ENCODE measurements around the gene CHMP1B.
A peak's percentile ranks its signal among the peaks of the same experiment; 100 is the strongest.
"Not testable (repeated sequence)": the region's sequence is repeated elsewhere in the genome, so short reads cannot be mapped to it uniquely, and the experiment has no call there.

CHMP1B gene

DNA sequence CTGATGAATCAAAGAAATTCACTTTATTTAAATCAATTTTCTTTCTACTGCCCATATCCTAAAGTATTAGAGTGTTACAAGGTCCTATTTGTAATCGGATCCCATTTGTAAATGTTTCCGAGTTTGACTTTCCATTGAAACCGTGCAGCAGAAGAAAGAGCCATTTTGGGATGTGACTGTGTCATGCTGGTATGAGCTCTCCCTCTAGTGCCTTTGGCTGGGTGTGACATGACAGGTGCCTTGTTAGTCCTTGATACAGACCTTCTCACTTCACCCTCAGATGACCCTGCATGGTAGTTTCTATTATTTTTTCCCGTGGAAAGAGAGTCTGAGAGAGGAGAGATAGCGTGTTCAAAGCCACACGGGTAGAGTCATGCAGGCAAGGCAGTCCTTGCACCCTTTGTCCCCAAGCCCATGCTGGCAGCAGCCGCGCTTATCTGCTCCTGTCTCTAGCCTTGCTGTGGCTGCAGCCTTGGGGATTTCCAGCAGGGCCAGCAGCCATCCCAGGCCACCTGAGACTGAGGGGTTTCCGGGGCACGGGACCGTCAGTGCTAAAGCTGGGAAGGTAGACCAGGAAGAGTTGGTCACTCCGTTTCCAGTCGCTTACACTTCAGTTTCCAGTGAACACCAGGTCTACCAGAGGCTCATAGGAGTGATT, 21.4 kb downstream of the CHMP1B start:
- DNase-seq = peak; percentile 23

DNA sequence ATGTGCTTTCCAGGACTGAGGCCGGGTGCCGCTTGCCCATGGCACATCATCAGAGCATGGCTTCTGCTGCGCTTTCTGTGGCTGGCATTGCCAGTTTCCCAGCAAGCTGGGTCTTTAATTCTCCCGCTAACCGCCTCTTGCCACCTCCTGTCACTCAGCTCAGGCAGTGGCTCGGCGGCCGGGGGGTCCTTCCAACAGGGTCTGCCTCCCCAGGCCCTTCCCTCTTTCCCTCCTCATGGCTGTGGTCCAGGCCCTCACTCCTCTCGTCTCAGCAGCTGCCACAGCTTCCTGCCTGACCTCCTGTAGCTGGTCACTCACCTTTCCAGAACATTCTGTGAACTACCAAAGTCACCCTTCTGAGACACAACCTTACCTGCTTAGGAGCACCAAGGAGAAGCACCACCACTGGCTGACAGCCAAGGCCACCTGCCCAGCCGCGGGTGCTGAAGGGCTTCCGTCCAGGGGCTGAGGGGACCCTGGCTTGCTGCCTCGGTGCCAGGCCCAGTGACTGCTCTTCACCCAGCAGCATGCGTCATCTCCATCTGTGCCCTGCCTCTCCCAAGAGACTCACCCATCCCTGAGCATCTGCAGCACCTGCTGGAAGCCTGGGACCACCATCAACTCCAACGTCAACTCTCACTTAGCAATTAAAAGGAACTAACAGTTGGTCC, 22.6 kb downstream of the CHMP1B start:
- DNase-seq = no peak

DNA sequence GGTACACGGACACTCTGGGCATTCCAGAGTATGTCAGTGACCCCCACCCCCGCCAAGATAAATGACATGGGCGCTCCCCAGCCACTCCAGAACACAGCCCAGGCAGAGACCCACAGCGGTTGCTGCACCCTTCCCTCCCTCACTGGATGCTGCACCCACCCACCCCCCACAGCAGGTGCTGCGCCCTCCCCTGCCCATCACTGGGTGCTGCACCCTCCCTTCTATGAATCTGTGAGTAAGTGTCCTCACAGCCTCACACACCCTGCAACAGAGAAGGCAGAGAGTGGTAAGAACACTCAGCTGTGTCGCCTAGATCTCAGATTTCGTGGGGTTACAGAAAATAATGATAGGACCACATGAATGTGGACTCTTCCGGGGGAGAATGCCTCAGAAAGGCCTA, 23.5 kb downstream of the CHMP1B start:
- no peak for DNase-seq

DNA sequence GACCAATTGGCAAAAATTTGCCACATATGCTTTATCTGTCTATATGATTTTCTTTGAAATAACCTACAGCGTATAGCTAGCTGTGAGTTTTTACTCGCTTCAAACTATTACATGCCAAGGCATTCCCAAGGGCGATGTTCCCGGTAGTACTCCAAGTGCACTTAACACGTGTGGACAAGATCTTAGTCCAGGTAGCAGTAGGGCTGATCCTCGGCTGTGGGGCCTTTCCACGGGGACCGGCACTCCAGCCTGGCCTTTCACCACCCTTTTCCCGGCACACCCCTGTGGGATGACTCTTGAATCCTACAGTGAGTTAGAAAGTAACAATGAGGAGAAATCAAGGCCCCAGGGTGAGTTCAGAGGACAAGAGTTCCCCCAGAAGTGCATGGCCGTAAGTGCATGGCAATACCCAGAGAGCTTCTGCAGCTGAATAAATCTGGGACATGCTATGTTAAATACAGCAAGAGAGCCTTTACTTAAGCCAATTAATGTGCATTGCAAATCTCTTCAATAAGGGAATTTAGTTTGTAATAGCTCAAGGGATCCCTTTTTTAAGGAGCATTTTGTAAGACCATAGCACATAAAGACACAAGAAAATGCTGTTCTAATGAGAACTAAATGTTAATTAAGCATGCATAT, 26.4 kb downstream of the CHMP1B start:
- DNase-seq = no peak

DNA sequence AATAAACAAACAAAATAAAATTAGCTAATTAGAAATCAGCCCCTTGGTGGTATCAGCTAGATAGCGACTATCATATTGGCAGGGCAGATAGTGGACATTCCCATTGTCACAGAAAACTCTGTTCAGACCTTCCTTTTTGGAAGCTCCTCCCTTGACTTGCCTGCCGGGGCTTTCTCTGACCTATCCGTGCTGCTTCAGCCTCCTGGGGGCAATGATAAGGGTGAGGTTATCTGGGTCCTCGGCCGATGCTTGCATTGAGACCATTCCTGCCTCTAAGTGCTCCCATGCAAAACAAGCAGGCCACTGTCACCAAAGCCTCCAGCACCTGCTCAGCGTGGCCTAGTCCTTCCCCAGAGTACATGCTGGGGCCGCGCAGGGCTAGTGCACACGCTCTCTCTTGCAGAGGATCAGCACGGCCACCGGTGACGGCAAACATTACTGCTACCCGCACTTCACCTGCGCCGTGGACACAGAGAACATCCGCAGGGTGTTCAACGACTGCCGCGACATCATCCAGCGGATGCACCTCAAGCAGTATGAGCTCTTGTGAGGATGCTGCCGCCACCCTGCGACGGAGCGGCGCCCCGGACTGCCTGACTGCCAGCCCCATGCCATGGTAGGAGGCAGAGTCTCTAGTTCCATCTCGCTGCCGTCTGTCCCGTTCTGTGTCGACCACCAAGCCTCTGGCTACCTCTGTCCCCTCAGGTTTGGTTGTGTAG, 29.5 kb downstream of the CHMP1B start:
- DNase-seq = no peak

DNA sequence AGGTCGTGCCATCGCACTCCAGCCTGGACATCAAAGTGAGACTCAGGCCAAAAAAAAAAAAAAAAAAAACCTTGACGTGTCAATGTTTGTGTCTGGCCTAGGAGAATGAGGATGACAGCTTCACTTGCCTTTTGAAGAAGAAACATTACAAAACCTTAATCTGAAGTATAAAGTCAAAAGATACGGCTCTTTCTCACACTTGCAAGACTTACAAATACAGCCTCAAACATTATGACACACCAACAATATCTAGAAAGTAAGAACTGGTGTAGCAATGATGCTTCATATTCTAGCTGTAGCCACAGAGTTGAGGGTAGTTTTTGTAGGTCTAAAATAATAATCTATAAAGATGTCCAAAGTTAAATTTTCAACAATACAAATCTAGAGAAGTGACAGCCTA, 31.4 kb downstream of the CHMP1B start:
- DNase-seq = no peak

DNA sequence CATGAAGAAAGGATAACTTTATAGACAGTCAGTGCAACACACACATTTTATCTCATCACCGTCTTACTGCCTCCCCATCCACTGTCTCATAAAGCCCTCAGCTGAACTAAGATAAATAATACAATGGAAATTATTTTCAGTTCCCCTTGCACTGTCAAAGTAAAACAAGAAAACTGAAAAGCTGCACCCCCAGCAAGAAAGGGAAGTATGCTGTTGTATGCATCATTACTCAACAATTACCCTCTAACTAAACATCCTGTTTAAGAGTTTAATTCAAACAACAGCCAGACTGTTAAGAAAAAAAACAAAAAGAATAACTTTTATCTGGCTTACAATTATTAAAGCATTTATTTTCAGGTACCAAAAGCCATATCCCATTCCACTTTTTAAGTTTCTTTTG, 31.9 kb downstream of the CHMP1B start:
- DNase-seq = no peak

DNA sequence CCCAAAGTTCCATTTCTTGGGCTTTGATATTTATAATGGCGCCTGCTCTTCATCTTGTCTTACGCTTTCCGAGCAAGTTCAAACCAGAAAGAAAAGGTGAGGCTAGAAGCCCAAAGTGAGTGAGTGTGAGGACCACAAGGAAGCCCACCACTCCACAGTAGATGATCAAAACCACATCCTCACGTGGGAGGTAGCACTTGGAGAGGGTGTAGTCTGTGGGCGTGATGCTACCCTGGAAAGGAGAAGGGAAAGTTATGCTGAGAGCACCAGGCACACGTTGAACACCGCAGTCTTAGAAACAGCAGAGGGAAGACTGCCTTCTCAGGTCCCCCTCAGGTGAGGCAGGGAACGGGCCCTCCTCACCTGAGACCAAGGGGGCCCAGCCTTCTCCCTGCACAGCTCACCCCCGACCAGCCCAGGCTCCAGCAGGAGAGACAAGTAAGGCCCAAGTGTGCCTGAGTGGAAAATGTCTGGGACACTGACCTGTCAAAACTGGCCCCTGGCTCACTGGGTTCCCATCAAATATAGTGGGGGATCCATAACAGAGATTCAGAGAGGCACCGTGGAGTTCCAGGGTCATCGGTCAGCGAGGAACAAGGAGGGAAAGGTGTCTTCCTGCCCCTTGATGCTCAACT, 33.3 kb downstream of the CHMP1B start:
- no peak for DNase-seq

DNA sequence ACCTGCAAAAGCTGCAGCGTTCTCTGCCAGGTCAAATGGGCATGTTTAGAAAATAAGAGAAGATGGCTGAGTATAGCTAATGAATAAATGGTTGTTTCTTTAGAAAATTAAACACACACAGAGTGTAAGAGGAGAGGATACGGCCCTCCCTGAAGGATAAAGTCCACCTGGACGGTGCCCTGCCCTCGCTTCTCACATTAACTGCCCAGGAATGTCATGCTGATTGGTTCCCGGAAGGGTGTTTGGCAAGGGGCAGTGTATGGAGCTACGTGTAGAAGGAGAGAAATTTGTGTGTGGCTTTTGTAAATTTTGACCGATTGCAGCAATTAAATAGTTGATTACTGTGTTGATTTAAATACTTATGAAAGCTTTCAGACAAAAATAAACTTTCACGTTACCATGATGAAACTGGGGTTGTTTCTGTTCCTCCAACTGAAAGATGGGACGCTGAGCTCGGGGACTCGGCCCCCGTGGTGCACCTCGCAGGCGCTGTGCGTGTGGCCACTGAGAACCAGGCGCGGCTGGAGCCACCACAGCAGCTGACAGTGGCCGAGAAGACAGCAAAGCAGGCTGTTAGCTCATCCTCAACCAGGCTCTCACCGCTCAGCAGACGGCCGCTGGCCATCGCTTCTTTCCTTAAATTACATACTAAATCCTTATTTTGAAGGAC, 34.2 kb downstream of the CHMP1B start:
- no peak for DNase-seq

DNA sequence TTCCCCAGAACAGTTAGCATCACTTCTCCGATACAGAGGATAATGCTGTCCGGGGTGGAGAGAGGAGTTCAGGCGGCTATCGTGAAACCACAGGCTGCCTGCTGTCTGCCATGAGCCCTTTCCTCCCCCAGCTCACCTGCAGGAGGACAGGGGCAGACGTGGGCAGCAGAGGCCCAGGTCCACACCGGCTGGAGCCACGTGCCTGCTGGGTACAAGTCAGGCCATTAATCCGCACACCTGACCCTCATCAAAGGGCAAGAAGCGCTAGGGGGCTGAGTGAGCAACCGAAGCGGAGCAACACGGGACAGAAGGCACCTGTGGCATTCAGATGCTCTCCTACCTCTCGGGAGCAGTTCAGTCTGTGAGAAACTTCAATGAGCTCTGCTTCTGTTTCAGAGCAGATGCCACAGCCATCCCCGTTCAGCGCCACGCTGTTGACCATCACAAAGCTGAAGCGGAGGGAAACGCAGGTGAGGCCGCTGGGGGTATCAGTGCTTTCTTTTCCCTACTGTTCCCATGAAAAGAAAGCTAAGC, 35.4 kb downstream of the CHMP1B start:
- DNase-seq = no peak

DNA sequence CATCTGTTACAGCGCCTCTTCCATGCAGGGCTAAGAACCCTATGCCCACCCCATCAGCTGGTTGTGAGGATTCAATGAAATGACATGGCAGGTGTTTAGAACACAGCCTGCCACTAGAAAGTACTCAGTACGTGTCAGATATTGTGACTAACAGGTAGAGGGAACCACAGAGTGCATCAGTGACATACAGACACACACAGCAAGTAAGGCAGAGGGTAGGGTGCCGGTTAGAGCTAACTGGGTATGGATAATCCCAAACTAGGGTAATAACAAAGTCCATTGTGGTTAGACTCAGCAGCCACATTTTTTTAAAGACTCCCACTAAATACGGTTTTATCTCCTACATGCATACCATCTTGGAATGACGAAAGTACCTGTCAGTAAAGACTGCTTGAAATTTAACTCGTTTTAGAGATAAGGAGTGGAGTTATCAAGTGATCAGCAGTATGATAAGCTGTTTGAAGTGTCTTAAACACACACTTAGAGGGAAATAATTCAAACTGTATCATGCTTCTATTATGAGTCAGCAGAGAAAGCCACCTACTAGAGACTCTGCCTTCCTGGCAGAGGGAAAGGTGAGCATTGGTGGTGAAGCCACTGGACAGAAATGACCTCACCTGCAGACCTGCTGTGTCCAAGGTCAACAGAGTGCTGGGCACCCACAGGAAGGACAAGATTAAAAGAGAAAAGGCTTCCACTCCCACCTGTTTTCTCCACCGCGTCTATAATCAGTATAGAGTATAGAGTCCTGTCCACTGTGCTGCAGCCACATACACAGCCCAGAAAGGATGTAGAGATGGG, 36.3 kb downstream of the CHMP1B start:
- DNase-seq = no peak

DNA sequence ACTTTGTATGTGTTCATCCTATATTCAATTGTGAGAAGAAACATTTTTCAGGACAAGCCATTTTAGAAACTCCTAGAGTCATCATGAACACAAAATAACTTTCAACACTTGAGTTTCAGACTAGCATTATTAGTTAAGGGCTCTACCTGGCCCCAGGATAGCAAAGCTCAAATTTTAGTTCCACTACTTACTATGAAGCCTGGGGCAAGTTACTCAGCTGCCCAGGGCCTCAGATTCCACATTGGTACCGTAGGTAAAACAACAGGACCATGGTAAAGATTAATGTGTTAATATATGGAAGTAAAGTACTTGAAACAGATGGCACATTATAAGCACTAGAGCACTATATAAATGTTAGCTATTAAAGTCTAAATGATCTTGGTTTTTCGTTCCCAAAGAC, 37.5 kb downstream of the CHMP1B start:
- DNase-seq = no peak

DNA sequence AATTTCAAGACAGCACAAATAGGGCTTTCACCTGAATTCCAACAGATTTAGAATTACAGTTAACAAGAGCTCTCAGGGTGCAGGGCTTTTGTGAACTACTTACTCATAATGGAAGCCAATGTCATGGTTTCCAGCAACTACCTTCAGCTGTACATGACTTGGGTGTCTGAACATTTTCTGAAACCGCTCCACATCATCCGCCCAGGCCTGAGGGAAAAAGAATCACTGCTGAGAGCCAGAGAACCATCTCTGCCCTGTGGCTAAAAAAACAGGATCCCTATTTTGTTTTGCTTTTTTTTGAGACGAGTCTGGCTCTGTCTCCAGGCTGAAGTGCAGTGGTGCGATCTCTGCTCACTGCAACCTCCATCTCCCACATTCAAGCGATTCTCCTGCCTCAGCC, 38.1 kb downstream of the CHMP1B start:
- DNase-seq = no peak

DNA sequence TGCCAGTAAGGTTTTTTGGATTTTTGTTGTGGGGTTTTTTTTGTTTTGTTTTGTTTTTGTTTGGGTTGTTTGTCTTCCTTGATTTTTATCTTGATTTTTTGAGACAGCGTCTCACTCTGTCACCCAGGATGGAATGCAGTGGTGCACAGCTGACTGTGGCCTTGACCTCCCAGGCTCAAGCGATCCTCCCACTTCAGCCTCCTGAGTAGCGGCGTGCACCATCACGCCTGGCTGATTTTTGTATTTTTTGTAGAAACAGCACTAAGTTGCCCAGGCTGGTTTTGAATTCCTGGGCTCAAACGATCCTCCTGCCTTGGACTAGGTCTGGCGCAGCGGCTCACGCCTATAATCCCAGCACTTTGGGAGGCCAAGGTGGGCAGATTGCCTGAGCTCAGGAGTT, 40.5 kb downstream of the CHMP1B start:
- DNase-seq = no peak

DNA sequence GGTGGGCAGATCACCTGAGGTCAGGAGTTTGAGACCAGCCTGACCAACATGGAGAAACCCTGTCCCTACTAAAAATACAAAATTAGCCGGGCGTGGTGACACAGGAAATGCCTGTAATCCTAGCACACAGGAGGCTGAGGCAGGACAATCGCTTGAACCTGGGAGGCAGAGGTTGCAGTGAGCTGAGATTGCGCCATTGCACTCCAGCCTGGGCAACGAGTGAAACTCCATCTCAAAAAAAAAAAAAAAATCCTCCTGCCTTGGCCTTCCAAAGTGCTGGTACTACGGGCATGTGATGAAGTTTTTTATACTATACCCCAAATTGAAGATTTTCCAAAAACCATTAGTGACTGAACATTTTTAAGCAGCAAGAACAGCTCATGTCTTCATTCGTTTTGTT, 41.2 kb downstream of the CHMP1B start:
- not testable (repeated sequence) for DNase-seq

DNA sequence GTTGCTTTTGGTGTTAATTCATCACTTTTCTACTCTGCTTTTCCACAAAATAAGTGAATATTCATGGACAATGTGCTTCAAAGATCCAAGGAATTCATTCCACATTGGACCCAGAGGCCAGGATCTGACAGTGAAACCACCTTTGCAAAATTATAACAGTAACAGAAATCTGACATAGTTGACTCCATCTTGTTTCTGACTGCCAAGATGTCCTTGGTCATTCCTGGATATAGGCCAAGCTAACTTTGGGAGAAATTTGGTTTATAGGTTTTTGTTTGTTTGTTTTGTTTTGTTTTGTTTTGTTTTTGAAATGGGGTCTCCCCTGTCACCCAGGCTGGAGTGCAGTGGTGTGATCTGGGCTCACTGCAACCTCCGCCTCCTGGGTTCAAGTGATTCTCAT, 46.6 kb downstream of the CHMP1B start:
- no peak for DNase-seq

DNA sequence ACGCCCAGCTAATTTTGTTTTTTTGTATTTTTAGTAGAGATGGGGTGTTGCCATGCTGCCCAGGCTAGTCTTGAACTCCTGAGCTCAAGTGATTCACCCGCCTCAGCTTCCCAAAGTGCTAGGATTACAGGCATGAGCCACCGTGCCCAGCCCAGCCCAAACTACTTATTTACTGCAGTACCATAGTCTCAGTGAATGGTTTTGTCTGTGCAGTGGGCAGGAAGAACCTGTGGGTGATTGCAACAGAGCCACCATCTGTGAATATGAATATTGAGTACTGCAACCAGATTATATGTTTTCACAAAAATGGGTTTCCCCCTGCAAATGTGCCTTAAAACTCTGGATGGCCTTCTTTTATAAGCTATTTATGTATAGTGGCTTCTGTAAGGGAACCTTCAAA, 47.9 kb downstream of the CHMP1B start:
- DNase-seq = no peak

DNA sequence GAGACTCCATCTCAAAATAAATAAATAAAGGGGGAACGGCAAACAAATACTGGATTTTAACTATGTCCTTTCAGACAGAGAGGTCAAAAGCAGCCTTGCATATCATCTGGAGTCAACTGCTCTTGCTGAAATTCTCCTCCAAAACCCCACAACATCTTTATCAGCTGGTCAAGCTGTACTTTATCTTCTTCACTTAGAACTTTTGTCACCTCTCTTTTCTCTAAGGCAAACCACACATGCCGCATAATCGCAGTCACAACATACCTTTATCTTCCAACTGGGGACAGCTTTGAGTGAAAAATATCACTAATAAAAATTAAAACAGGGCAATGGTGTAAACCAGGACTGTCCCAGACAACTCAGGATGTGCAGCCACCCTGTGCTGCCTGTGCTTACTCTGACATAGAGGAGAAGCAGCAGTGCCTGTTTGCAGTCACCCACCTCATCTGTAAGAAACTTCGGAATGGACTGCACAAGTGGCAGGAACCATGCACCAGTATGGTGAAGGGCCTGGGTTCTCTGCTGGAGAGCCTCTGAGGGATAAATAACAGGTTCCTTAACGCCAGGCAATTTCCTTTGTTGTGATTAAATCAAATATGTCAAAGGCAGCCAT, 50.7 kb downstream of the CHMP1B start:
- no peak for DNase-seq

DNA sequence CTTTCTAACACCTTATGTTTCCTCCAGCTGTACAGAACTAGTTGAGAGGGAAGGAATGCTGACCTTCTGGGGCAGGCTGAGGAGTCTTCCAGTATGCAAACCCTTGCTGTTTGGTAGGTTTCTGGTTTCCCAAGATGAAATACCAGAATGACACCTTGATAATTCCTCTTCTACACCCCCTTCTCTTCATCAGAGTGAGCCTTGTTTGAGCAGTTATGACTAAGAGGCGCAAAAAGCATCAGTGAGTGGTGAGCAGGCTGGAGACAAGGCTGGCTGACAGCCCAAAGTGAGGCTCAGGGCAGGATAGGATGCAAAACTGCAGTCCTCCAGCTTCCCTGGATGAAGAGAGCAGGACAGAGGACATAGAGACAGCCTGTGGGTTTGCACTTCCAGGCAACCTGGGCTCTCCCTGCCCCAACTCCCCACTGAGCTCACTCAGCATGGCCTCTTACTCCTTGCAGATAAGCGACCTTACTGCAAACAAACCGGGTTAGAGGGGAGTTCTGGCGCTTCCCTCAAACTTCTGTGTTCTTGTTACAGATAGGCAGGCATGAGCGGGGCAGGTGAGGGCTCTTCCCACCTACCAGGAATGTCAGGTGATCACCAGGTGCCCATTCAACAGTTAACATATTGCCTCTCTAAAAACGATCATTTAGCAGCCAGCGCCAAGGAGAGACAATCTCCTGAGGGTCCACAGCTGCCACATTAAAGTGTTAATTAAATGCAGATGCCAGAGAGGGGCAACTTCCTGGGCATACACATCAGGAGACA, 51.5 kb downstream of the CHMP1B start:
- no peak for DNase-seq
